Lung (tissue), 12 donors: ENCODE data around the gene CARD8. TPM values are rescaled to one million over a fixed set of nuclear protein-coding genes. Genes with fewer than 3 reads are reported as not detected.

ENCODE experiments used
- ATAC-seq: fragments of 200-7000 bp; cut with Tn5 transposase; one replicate; pipeline ENCODE4 v1.9.1; 2020; ENCODE audit warnings: moderate number of reproducible peaks; ENCODE audit not compliant: insufficient read depth, low FRiP score
- DNase-seq, 3 donors: peaks; one replicate each; pipeline ENCODE4 v3.0.0-alpha.2; 2013 to 2017
- H3K27ac ChIP-seq, 2 donors: one replicate each; pipeline ENCODE4 v1.5.1; 2013; ENCODE audit warnings: mild to moderate bottlenecking in 2 of 2, moderate library complexity in 2 of 2, control low read depth in 1 of 2, inconsistent platforms in 1 of 2, low read depth in 1 of 2, low read length in 1 of 2
- H3K27me3 ChIP-seq, 3 donors: one replicate each; pipeline ENCODE4 v1.5.1; 2013; ENCODE audit warnings: low read length in 2 of 3; ENCODE audit not compliant: control insufficient read depth in 3 of 3, insufficient read depth in 3 of 3
- H3K36me3 ChIP-seq, 4 donors: one replicate each; pipeline ENCODE4 v1.5.1; 2013; ENCODE audit warnings: low read length in 4 of 4, mild to moderate bottlenecking in 1 of 4, moderate library complexity in 1 of 4; ENCODE audit not compliant: control insufficient read depth in 4 of 4, insufficient read depth in 4 of 4
- H3K4me1 ChIP-seq, 5 donors: one replicate each; pipeline ENCODE4 v1.5.1; 2013; ENCODE audit warnings: low read length in 5 of 5, mild to moderate bottlenecking in 2 of 5, moderate library complexity in 1 of 5; ENCODE audit not compliant: control insufficient read depth in 5 of 5, insufficient read depth in 5 of 5
- H3K4me3 ChIP-seq: one replicate; pipeline ENCODE4 v1.5.1; 2013; ENCODE audit warnings: mild to moderate bottlenecking, control low read depth, moderate library complexity
- H3K9ac ChIP-seq, 2 donors: one replicate each; pipeline ENCODE4 v1.5.1; 2013; ENCODE audit warnings: low read length in 2 of 2, control low read depth in 1 of 2; ENCODE audit not compliant: insufficient read depth in 1 of 2
- H3K9me3 ChIP-seq, 4 donors: one replicate each; pipeline ENCODE4 v1.5.1; 2013; ENCODE audit warnings: low read length in 3 of 4, mild to moderate bottlenecking in 1 of 4, moderate library complexity in 1 of 4; ENCODE audit not compliant: control insufficient read depth in 4 of 4, insufficient read depth in 3 of 4
- CTCF ChIP-seq: IDR thresholded peaks from 2 replicates; pipeline ENCODE4 v1.5.1; 2012; ENCODE audit warnings: mild to moderate bottlenecking; ENCODE audit errors: control extremely low read depth, extremely low read depth
- WGBS, 2 donors: extraction: QIAGEN DNeasy Blood & Tissue Kit; methylation state at CpG; one replicate each; pipeline ENCODE4 v1.1.7; 2013; 5-methylcytosine and 5-hydroxymethylcytosine counted together
- polyA plus RNA-seq, 2 donors: library from polyadenylated mRNA; stranded (reverse); fragments of 200-250 nt; gene quantifications; one replicate each; pipeline ENCODE4 v1.2.1, GENCODE V29; 2013
- total RNA-seq, 2 donors: library from RNA; depleted of rRNA in 1 of 2; stranded (reverse); fragments of >200 nt in 1 of 2; gene quantifications; one replicate each; pipeline ENCODE4 v1.2.1, GENCODE V29; 2014 to 2021
- donor health status: control.
- donor health status: control.
- donor health status: Bipolar disorder and iron deficiency.
- donor health status: healthy.
- donor health status: DM: yes; HTN: yes; CAD: no.

Gene CARD8
- total and polyA plus RNA-seq, 4 donors, result 43.0 to 114 (median 53.2) TPM

GRCh38 chr19:48203794-48204628 is 51.7 kb downstream of the CARD8 start:
- no peaks in the 10 kb centered on the region for H3K27me3 ChIP-seq

GRCh38 chr19:48203222-48203793 is 52.4 kb downstream of the CARD8 start:
- H3K4me1 ChIP-seq, result peaks cover 1 to 13% (median 9%) of the 10 kb centered on the region in 5 donors
- peak overlapping the region; percentile 42 for H3K4me3 ChIP-seq
- no peak for DNase-seq
- peaks cover 0 to 8% (median 0%) of the 10 kb centered on the region in 4 donors for H3K36me3 ChIP-seq
- H3K9me3 ChIP-seq, result no peaks in the 10 kb centered on the region
- 17 to 18% methylated on average over 5 of the region's 5 CpGs for WGBS, 2 donors
- H3K9ac ChIP-seq, result peak overlapping the region; percentile 2 to 20
- no peak for ATAC-seq
- no peaks in the 10 kb centered on the region for H3K27me3 ChIP-seq
- H3K27ac ChIP-seq, result peak overlapping the region; percentile 58 to 71
- no peak for TF ChIP-seq CTCF

More at GRCh38 chr19:48203794-48204628, 51.7 kb downstream of the CARD8 start:
- WGBS, 2 donors, result 0% methylated on average over 34 of the region's 34 CpGs
- H3K27ac ChIP-seq, result peak overlapping the region; percentile 58 to 71
- no peaks in the 10 kb centered on the region for H3K9me3 ChIP-seq
- peak overlapping the region; percentile 67 for H3K4me3 ChIP-seq
- H3K9ac ChIP-seq, result peak overlapping the region; percentile 65 to 68
- ATAC-seq (peak; percentile 92), DNase-seq (peak; percentile 97 to 98 (median 98))
- peaks cover 0 to 8% (median 0%) of the 10 kb centered on the region in 4 donors for H3K36me3 ChIP-seq
- no peak for TF ChIP-seq CTCF
- peaks cover 1 to 13% (median 9%) of the 10 kb centered on the region in 5 donors for H3K4me1 ChIP-seq

- no peaks in the 10 kb centered on the region for H3K9me3 ChIP-seq
- WGBS, 2 donors, result 44 to 53% methylated on average over 13 of the region's 13 CpGs
- H3K27ac ChIP-seq, result no peak overlapping the region
- H3K27me3 ChIP-seq, result no peaks in the 10 kb centered on the region
- H3K4me3 ChIP-seq, result no peak overlapping the region
- ATAC-seq (no peak), DNase-seq (peak in 1 of 3 donors; percentile 49)
- H3K4me1 ChIP-seq, result peaks cover 0 to 7% (median 2%) of the 10 kb centered on the region in 5 donors
- peaks cover 0 to 2% (median 0%) of the 10 kb centered on the region in 4 donors for H3K36me3 ChIP-seq
- H3K9ac ChIP-seq, result no peak overlapping the region
- no peak for TF ChIP-seq CTCF
Measured at GRCh38 chr19:48196933-48197665, 58.6 kb downstream of the CARD8 start.
